HG03571 (cell line): ENCODE data around the gene POLR3H.

Source experiments
- ATAC-seq: cut with Tn5 transposase; IDR thresholded peaks from one replicate; pipeline ENCODE4 v1.9.1; 2021; ENCODE audit not compliant: unreplicated experiment

Gene POLR3H

DNA sequence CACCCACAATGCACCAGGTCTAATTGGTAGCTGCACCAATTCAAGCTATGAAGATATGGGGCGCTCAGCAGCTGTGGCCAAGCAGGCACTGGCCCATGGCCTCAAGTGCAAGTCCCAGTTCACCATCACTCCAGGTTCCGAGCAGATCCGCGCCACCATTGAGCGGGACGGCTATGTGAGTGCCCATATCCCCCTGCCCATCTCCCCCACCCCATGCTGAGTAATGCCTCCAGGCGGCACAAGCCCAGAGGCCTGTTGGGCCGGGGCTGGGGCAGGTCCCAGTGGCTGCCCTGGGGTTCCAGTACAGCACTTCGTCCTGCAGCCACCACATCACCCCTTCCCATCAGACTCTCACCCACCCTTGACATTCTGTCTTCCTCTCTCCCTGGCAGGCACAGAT lies 21.5 kb downstream of the POLR3H start:
- no peak for ATAC-seq

DNA sequence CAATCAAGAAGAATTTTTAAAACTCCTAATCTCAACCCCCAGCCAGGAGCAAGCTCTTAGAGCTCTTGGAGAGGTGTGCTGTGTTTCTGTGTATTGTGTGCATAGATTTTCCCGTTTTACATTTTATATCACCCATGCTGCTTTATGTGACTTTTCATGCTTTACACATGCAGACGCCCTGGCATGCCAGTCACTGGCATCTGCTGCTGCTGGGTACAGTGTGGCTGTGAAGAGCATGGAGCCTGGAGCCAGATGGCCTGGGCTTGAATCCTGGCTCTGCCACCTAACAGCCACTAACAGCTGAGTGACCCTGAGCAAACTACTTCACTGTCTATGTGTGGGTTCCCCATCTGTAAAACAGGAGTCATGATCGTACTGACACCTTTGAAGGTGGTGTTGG lies 23.1 kb downstream of the POLR3H start:
- no peak for ATAC-seq

DNA sequence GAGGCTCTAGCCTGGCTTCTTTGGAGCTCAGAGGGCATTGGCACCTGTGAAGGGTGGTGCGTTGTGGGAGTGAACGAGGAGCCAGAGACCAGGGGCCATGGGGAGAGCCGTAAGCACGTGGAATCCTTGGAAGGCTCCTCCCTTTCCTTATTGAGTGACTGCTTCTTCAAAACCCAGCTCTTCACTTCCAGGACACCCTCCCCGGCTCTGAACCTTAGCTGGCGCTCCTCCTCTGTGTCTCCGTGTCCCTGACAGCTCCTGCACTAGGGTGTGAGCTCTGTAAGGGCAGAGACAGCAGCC lies 26.3 kb downstream of the POLR3H start:
- no peak for ATAC-seq

DNA sequence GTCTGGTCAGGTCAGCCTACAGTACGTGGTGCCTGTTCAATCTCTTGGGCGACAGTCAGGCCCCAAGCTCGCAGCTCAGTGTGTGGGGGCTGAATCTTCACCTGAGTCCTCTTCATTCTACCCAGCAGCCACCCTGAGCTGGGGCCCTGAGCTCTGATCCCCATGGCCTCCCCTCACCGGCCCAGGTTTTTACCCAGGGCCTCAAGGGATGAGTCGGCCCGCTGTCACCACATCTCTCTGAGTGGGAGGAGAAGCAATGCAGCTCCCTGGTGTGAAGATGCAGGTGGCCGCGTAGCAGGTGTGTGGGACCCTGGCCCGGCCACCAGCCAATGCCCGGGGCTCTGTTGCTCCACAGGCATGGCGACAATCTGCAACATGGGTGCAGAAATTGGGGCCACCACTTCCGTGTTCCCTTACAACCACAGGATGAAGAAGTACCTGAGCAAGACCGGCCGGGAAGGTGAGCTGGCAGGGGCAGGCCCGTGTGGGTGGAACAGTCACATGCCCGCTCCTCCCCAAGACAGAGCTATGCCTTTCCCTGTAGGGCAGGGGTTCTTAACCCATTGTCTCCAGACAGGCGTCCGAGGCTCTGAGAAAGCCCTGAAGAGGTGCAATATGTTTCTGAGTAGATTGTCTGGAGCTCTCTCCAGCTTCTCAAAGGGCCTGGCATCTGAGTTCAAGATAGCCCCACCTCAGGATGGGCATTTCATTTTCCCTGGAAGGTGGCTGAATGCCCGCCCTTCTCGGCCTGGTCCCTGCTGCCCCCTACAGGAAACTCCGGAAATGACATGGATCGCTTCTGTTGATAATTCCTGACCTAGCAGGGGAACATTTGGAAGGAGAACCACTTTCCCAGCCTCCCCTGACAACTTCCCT lies 26.9 kb downstream of the POLR3H start:
- ATAC-seq = no peak

DNA sequence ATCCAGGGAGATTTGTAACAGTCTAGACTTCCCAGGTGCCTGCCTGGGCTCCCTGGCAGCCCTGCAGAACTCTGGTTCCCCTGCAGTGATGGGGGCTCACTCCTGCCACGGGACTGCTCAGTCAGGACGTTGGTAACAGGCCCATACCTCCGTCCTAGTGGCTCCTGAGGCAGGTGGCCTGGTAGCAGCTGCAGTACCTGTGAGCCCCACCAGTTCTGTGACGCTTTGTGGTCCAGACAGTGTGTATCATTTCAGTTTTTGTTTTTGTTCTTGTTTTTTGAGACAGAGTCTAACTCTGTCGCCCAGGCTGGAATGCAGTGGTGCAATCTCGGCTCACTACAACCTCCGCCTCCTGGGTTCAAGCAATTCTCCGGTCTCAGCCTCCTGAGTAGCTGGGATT lies 27.8 kb downstream of the POLR3H start:
- ATAC-seq = no peak

DNA sequence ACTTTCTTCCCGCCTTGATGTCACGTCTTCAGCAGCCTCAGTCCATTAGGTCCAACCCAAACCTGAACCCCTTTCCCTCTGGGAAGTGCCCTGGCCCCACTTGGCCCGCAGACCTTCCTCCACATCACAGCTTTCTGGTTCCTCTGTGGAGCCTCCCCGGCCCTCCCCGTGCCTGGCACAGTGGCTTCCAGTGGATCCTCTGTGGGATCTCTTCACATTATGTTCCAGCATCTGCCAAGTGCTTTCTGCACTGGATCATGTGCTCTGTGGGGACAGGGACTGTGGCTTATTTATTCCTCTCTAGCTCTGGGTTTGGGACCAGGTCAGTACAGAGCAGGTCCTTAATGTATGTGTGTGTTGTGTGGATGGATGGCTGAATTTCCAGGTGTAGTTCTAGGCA lies 30.9 kb downstream of the POLR3H start:
- no peak for ATAC-seq

DNA sequence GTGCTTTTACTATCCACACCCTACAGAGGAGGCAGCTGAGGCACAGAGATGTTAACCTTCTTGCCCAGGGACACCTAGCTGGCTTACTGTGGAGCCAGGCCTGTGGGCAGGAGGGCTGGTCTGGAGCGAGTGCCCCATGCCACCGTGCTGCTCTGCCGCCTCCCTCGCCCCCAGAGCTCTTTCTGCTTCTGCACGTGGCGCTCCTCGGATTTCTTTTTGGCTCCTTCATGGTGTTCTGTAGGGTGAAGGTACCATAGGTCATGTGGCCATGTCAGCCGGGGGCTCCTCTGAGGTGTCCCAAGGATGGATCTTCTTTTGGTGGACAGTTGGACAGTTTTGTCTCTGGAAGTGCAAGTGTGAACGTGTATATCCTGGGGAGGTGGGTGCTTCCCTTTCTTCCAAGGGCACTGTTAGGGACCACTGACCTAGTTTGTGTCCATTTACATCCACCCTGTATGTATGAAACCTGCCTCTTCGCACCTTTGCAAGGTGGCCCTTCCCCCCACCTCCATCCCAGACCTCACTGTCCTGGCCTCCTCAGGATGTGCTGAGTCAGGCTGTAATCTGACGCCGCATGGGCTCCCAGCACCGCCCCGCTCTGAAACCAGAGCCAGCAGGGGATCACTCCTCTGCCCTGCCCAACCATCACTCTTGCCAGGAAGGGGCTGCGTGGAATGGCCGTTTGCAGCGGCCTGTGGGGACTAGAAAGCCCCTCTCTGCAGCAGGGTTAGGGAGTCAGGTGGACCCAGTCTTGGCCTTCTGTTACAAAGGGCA lies 31.7 kb downstream of the POLR3H start:
- ATAC-seq = no peak

DNA sequence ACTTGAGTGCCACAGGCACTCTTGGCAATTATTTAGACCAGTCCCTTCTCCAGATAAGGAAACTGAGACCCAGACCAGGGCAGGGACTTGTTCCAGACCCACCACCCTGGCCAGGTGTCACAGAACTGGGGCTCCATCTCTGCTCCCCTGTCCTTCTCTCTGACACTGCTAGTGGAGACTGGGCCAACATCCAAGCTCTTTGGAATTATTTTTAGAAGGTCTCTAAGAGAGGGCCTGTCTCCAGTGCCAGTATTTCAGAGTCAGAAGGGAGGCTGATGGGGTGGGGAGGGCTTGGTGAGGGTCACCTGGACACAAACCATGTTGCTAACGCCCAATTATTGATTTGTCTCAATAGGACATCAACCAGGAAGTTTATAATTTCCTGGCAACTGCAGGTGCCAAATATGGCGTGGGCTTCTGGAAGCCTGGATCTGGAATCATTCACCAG lies 32.7 kb downstream of the POLR3H start:
- no peak for ATAC-seq

DNA sequence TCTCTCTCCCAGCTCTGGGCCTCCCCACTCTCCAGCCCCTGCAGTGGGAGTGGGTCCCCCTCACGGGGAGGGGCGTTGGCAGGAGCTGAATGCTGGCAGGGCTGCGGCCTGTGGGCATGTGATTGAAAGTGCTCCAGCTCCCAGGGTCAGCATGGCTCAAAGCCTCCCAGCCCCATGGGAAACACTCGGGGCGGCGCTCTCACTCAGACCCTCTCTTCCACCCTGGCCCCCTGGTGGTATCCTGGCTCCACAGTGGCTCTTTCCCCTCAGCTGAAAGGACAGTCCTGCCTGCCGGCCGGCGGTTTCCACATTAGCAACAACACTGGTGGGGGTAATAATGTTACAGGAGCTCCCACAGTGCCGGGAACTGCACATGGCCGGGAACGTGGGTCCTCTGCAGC lies 35.5 kb downstream of the POLR3H start:
- no peak for ATAC-seq

DNA sequence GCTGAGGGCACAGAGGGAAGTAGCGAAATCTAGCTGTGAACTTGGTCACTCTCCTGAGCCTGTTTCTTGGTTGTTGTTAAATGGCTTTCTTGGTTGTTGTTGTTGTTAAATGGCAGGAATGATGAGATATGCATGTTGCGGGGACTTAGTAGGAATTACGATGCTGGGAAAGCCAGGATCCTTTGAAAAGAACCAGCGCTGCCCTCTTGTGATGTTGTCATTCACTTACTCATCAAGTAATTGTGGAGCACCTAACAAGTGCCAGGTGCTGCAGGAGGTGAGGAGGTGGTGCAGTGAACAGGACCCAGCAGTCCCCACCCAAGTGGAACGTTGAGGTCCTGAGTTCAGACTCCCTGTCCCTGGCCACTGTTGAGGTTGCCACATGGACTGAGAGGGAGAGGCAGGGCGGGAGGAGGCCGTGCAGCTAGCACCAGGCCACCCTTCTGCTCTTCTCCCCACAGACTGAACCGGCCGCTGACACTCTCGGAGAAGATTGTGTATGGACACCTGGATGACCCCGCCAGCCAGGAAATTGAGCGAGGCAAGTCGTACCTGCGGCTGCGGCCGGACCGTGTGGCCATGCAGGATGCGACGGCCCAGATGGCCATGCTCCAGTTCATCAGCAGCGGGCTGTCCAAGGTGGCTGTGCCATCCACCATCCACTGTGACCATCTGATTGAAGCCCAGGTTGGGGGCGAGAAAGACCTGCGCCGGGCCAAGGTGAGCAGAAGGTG lies 36.8 kb downstream of the POLR3H start:
- ATAC-seq = no peak

DNA sequence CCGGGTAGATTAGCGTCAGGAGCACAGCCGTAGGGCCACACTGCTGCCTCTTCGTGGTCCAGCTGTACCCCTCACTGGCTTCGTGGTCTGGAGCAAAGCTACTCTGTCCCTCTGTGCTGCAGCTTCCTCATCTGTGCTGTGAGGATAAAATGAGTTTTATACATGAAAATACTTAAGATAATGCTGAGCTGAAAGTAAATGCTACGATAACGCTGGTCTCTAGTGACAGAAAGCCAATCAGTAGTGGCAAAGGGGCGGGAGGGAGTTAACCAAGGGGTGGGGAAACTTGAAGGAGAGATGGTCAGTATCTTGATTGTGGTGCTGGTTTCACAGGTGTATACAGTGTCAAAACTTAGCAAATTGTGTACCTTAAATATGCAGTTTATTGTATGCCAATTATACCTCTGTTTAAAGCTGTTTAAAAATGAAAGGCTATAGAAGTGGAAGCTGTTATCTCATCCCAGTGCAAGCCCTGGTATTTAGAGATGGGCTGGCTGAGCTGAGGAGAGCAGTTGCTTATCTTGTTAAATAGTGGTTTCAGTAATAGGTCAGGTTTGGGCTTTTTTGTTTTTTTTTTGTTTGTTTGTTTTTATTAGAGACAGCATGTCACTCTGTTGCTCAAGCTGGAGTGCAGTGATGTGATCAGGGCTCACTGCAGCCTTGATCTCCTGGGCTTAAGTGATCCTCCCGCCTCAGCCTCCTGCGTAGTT lies 38.6 kb downstream of the POLR3H start:
- ATAC-seq = no peak

DNA sequence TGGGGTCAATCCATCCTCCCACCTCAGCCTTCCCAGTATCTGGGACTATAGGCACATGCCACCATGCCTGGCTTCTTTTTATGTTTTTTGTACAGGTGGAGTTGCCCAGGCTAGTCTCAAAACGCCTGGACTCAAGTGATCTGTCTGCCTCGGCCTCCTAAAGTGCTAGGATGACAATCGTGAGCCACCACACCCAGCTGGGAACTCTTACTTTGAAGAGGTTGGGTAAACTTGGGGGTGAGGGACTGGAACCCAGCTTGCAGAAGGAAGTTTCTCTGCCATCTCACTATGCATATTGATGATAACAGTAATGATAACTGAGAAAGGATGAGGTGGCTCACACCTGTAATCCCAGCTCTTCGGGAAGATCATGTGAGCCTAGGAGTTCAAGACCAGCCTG lies 39.5 kb downstream of the POLR3H start:
- ATAC-seq = no peak

DNA sequence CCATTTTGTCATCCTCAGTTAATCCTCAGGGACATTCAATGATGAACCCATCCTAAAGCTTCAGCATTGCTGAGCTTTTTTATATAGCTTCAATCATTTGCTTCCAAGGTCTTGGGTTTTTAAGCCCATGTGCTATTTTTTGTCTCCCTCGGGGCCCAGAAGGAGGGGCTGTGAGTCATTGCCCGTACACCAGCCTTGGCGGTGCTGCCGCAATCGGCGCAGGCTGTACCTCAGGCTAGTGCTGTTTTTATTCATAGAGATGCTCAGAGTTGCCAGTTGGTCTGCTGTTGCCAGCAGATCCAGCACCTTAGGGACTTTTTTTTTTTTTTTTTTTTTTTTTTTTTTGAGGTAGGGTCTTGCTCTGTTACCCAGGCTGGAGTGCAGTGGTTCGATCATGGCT lies 39.9 kb downstream of the POLR3H start:
- ATAC-seq = no peak

DNA sequence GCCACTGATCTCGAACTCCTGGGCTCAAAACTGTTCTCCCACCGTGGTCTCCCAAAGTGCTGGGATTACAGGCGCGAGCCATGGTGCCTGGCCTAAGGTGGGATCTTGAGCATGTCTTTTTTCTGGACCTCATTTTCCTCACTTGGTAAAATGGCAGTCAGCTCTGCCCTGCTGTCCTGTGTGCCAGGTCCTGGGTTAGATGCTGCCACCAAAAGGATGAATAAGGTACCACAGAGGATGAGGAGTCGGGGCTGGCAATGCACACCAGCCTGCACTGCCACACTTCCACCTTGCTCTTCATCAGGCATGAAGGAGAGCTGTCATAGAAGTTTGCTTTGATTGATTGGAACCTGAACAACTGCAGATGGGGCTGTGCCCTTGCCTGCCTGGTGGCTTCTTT lies 43.1 kb downstream of the POLR3H start:
- no peak for ATAC-seq

DNA sequence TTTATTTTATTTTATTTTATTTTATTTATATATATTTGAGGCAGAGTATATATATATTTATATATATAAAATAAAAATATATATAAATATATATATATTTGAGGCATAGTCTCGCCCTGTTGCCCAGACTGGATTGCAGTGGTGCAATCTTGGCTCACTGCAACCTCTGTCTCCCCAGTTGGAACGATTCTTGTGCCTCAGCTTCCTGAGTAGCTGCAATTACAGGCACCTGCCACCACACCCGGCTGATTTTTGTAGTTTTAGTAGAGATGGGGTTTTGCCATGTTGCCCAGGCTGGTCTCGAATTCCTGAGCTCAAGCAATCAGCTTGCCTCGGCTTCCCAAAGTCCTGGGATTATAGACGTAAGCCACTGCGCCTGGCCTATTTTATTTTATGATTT lies 44.0 kb downstream of the POLR3H start:
- ATAC-seq = no peak

DNA sequence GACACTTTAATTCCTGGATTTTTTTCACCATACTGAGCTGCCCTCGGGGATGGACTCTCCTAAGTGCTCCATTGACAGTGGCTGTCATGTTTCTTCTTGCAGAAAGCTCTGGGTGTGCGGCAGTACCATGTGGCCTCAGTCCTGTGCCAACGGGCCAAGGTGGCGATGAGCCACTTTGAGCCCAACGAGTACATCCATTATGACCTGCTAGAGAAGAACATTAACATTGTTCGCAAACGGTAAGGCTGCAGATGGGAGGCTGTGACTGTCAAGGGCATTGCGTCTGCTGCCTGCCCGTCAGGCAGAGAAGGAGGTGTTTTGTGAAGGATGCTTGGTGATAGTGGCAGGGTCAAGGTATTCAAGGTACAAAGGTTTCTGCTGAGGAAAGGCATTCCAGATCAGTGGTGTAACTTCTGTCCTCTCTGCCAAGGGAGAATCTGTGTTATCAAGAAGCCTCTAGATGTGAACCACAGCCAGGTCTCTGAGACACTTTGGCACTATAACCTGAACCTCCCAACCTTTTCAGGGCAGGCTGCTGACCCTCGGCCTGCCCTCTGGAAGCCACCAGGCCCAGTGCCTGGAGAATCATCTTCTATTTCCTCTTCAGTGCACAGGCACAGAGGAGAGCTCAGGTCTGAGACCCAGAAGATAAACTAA lies 44.5 kb downstream of the POLR3H start:
- ATAC-seq = no peak

DNA sequence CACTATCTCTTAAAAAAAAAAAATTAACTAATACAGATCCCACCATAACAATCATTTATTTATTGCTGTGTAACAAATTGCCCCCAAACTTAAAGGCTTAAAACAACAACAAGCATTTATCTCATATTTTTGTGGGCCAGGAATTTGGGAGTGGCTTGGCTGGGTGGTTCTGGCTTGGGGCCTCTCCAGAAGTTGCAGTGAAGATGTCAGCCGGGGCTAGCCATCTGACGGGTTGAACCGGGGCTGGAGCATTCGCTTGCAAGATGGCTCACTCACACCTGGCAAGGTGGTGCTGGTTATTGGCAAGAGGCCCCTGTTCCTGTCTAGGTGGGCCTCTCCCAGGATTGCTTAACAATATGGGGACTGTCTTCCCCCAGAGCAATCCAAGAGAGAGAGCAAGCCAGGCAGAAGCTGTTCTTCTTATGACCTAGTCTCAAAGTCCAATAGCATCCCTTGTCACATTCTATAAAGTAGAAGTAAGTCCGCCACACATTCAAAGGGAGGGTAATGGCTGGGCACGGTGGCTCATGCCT lies 45.9 kb downstream of the POLR3H start:
- no peak for ATAC-seq

DNA sequence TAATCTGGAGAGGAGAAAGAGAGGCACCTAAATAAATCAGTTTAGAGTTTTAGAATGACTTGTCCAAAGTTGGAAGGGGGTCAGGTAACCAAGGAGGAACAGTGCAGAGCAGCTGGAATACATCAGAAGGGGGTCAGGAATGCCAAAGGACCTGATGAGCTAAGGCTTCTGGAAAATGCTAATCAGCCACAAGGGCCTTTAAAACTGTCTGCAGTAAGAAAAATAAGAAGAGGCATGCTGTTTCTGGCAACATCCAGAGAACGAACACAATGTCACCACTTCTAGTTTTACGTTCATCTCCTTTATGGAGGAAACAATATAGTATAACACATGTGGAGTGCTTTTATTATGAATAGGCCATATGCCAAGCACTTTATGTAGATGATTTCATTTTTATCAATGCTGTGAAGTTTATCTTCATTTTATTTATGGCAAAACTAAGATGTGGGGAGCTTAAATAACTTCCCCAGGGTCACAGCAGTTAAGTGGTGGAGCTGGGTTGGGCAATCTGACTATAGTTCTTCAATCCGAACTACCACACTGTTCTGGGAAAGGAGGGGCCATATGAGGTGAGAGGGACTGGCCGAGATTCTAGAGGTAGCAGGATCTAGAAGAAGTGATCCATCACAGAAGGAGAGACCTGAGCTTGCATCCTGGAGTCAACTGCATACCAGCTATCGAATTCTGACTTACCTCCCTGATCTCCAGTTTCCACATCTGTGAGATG lies 52.7 kb downstream of the POLR3H start:
- no peak for ATAC-seq

DNA sequence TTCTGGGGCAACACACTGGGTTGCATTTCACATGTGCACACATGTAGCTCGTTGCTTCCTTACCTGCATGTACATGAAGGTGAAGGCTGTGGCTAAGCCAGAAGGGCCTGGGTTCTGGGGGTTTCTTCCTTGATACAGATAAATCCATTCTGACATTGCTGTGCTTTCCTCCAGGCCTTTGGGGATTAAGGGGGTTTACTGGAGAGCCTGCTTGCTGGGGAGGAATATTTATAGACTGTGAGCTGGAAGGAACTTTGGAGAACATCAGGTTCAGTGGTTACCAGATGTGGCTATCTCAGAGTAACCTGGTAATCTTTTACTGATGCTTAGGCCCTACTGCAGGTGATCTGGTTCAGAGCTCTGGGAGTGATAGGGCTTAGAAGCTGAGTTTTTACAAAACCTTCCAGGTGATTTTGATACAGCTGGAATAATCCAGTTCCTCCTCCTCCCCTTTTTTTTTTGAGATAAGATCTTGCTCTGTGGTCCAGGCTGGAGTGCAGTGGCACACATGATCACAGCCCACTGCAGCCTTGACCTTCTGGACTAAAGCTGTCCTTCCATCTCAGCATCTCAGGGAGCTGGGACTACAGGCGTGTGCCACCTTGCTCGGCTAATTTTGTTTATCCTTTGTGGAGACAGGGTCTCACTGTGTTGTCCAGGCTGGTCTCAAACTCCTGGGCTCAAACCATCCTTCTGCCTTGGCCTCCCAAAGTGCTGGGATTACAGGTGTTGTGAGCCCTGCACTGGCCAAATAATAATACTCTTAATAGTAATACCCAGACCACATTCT lies 55.5 kb downstream of the POLR3H start:
- ATAC-seq = no peak
